NAMALWA (cell line): ENCODE results near the gene ABCC12.
"Not testable (repeated sequence)": the region's sequence is repeated elsewhere in the genome, so short reads cannot be mapped to it uniquely, and the experiment has no call there.

ENCODE experiments used
- DNase-seq: peaks from one replicate; pipeline ENCODE4 v3.0.0-alpha.2; 2015; ENCODE audit warnings: low spot score

Gene ABCC12

DNA sequence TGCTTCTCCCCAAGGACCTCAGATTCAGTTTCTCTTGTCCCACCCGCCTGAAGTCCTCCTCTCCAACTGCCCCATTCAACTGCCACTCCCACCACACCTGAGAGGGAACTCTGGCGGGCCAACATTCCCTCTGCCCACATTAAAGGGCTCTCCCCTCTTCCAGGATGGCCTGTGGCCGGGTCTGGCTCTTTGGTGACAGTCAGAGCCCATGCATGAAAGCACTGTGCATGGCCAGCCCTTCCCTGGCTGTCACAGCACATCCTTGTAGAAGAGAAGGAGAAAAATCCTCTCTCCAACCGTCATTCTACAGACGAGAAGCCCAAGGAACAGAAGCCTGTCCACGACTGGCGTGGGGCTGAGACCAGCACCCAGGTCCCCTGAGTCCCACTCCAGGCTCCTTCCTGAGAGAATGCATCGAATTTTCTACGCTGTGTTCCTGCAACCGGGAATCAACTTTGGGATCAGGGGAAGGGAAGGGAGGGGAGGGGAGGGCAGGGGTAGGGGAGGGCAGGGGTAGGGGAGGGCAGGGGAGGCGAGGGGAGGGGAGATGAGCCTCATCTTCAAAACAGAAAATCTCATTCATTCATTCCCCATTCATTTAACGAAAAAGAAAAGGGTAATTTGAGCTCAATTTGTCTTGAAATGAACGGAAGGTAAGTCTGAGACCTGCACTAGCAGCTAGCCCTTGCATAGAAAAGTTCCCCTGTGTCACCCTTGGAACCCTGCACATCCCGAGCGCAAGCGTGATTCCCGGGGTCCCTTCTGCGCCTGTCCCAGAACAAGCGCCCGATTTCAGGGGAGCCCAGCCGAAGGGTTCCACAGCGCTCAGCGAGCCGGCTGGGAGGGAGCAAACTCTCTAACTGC lies at the start of gene ABCC12:
Gene ABCC12, minus strand, starts transcription at position 68 of the 864 bp plus-strand sequence. CDS start 9,569 bp downstream, outside the sequence.
- DNase-seq, result no peak

DNA sequence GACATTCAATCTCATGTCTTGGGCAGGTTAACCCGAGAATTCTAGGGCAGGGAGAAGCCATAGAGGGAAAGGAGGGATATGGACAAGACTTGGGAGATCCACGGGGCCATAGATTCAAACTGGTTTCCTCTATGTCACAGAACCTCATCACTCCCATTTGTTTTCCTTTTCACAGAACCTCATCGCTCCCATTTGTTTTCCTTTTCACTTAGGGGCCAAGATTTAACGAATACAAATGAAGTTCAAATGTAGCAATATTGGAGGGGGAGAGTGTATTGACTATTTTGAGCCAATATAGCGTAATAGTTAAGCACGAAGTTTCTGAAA lies 49.0 kb upstream of the ABCC12 start:
- DNase-seq, result no peak

DNA sequence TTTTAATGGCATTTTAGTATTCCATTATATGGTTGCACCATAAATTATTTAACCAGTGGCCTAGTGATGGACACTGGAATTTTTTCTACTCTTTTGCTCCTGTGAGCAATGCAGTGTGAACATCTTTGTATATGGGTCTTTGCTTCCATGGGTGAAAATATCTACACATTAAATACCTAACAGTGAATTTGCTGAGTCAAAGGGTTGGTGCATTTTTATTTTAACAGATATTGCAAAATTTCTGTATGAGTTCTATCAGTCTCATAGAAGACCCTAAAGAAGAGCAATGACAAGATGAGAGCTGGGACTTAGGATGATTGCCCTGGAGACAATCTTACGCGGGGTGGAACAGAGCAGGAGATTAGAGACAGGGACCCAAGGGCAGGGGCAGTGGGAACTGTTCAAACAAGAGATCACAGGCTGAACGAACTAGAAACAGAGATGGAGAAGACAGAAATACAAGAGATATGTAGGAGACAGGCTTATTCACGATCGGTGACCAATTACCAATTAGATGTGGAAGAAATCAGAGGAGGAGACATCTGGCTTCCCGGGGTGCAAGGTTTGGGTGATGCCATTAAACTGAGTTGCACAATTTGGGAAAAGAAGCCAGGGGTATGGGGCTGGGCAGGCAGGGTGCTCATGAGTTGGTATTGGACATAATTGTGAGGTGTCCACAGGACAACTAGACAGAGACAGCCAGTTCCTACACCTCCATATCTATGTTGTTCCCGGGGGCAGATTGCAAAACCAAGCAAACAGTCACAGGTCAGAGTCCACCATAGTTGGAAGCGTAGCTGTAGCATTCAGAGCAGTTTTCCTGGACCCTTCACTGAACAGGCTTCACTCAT lies 48.4 kb upstream of the ABCC12 start:
- DNase-seq, result no peak

DNA sequence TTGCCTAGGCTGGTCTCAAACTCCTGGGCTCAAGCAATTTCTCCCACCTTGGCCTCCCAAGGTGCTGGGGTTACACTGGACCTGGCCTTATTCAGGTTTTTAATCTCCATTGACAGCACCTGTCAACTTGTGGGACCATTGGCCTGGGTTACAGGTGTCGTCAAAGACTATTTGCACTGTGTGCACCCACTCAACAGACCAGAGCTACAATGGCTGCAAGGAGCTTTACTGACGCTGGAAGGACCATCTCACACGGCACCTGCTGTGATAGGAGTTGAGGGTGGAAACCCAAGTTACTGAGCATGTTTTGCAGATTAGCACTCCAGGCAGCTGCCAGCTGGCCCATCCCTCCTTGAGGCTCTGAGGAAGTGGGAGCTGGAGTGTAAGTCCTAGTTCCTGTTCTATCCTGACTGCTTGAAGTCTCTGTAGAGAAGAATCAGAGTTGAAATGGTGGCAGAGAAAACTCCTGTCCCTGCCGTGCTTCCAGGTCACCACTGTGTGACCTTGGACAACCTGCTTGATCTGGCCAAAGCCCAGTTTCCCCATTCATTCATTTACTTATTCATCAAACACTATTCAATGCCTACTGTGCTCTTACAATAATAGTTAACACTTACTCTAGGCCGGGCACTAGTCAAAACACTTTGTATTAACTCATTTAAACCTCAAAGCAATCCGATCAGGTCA lies 45.9 kb upstream of the ABCC12 start:
- DNase-seq, result no peak

GRCh38 chr16:48197294-48197693 lies 41.5 kb upstream of the ABCC12 start:
- no peak for DNase-seq

DNA sequence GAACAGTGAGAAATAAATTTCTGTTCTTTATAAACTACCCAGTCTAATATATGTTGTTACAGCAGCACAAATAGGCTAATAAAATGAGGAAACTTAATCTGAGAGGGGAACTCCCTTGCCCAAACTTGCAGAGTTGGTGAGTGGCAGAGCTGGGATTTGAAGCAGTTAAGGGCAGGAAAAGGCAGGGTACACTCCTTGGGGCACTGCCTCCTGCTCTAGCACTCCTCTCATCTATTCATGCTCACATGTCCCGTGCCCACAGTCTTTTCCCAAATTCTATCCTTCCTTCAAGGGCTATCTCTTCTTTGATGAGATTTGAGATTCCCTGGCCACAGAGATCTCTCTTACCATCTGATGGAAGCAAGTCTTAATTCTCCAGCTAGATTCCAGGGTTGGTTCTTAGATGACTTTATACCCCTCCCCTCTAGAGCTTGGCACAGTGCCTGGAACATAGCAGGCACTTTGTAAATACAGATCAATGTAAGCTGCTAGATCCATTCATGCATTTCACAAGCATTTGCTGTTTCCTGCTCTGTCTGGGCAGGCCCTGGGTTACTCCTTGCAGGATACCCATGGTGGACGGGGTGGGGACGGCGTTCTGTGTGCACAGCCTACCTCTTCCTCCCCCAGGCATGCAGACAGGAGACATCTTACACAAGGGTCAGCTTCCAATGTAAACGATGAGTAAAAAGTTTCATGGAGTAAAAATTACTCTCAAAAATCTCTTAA lies 39.2 kb upstream of the ABCC12 start:
- no peak for DNase-seq

- no peak for DNase-seq
Observed at GRCh38 chr16:48193846-48194245, 38.1 kb upstream of the ABCC12 start.

GRCh38 chr16:48188449-48189102 lies 32.8 kb upstream of the ABCC12 start:
- DNase-seq, result peak; percentile 31

DNA sequence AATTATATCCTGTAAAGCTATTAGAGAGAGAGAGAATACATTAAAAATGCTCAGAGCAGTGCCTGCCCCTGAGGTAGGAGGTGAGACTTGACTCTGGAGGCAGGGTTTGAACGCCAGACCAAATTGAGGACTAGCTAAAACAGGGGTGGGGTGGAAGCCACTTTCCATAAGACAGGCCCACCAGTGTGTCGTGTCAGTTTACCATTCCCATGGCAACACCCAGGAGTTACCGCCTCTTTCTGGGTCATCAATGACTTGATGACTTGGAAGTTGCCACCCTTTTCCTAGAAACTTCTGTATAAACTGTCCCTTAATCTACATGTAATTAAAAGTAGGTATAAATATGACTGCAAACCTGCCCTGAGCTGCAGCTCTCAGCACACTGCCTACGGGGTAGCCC lies 32.0 kb upstream of the ABCC12 start:
- DNase-seq, result no peak

DNA sequence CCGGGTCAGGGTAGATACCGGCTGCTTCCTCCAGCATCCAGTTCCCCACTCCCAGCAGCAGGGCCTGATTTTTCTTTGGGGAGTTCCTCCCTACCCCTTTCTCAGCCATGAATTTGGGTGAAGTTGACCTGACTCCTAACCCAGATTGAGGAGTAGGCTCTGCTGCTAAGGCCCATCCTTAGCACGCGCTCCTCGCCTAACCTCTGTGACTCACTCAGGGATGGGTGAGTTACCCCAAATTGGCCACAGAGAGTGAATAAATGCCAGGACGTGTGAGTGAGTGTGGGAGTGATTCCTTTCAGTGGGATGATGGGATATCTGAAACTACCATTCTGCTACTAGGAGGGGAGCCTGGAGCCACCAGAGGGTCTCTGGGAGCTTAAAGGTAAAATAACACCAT lies 28.9 kb upstream of the ABCC12 start:
- DNase-seq, result no peak

GRCh38 chr16:48182979-48183537 lies 27.3 kb upstream of the ABCC12 start:
- DNase-seq, result no peak

- DNase-seq, result not testable (repeated sequence)
Observed at GRCh38 chr16:48181746-48182520, 26.1 kb upstream of the ABCC12 start.

GRCh38 chr16:48180868-48181480 lies 25.2 kb upstream of the ABCC12 start:
- DNase-seq, result no peak

GRCh38 chr16:48176635-48177408 lies 21.0 kb upstream of the ABCC12 start:
- DNase-seq, result no peak

DNA sequence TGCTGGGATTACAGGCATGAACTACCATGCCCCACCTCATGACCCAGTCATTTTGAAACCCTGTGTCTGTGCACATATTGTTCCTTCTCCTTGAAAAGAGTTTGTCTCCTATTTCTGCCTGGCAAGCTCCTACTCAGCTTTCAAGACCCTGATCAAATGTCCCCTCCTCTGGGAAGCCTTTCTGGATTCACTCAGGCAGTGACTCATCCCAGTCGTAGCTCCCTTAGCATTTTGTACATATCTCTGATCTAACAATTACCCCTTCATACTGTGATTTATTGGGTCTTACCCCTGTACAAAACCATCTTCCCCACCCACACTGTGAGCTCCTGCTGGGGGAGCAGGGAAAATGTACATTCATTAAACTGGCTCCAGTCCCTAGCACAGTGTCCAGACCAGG lies 18.1 kb upstream of the ABCC12 start:
- no peak for DNase-seq

GRCh38 chr16:48172682-48173081 lies 16.9 kb upstream of the ABCC12 start:
- DNase-seq, result no peak

DNA sequence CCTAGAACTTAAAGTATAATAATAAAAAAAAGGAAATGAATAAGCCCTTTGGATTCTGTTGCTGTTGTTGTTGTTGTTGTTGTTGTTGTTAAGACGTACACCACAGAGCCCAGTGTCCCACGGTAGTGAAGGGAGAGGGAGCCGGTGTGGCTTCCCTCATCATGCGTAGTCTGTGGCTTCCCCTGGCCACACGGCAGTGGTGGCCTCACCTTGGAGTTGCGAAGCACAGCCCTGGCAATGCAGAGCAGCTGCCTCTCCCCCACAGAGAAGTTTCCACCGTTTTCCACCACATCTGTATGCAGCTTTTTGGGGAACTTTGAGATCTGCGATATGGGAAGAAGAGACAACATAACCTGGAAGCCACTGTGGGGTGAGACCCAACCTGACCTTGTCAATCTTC lies 14.1 kb upstream of the ABCC12 start:
- no peak for DNase-seq

- DNase-seq, result no peak
Observed at GRCh38 chr16:48168075-48168474, 12.3 kb upstream of the ABCC12 start.

GRCh38 chr16:48166617-48167016 lies 10.8 kb upstream of the ABCC12 start:
- DNase-seq, result not testable (repeated sequence)
